CD4-positive, alpha-beta T cell treated with Interleukin-17A for 1 hour (primary cell): Measurements from ENCODE around the gene MFSD6L.
A peak's percentile ranks its signal among the peaks of the same experiment; 100 is the strongest.

Experiments used
- DNase-seq: peaks from one replicate; pipeline ENCODE4 v3.0.0-alpha.2; 2020

Gene MFSD6L

DNA sequence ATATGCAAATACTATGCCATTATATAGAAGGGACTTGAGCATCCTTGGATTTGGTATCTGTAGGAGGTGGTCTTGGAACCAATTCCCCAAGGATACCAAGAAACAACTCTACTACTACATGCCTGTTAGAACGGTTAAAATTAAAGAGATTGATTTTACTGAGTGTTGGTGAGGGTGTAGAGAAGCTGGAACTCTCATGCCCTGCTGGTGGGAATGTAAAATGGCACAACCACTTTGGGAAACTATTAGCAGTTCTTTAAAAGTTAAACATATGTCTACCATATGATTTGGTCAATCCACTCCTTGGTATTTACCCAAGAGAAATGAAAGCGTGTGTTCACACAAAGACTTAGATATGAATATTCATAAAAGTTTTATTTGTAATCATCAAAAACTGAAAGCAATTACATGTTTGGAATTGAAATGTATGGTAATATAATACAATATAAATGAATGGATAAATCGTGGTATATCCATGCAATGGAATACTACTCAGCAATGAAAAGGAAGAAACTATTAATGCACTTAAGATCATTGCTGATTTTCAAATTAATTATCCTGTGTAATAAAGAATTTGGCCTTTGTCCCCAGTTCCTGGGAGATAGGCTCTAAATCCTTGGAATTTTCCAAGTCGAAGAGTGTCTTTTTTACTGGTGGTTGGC is 7.8 kb downstream of the MFSD6L start:
- no peak for DNase-seq

DNA sequence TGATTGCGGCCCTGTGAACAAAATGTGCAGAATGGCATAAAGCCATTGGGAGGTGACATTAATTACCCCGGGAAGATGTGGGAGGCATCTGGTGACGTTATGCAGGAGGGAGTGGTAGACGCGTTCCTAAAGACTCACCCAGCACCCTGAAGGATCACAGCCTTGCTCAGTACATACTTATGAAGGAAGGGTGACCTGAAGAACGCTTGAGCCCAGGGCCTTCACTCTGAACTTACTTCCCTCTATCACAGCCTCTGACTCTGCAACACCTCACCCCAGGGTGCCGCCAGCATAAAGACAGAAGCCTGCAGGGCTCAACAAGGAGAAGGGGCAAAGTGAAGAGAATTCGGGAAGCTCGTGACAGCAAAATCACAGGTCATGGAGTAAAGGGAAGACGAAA is 9.4 kb downstream of the MFSD6L start:
- DNase-seq, result no peak

- DNase-seq, result no peak
Observed at GRCh38 chr17:8788998-8789397, 10.2 kb downstream of the MFSD6L start.

DNA sequence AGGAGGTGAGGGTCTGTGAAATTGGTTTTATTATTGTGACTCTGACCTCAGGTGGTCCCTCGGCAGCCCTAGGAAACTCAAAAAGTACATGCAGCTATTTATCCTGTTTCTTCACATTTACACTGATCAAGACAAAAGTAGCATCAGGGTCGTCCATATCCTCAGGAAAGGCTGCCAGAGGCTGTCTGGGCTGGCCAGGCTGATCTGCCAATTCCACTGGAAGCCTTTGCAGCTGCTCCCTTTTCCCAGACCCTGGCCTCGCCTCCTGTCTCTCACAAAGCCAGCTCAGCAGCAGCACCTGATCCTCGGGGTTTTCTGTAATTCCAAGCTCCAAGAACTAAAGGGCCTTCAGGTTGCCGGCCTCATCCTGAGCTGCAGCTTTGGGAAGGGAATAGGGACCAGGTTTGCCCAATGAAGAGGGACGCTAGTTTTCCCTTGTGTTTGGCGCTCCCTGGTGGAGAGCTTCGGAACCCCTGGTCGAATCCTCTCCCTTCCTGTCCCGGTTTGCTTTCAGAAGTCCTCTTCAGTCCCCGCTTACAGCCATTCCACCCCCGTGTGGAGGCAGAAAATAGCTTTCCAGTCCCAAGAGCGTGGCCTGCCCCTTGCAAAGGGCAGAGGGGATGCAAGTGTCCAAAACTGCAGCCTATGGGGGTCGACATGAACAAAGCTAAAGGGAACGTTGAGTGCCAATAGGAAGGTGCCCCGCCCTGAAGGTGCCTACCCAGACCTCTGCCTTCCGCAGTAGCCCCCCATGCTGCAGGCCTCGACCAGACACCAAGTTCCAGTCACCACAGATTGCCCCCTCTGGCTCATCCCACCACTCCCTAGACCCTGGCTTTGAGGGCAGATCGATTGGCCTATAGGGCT is 13.4 kb downstream of the MFSD6L start:
- peak; percentile 59 for DNase-seq

DNA sequence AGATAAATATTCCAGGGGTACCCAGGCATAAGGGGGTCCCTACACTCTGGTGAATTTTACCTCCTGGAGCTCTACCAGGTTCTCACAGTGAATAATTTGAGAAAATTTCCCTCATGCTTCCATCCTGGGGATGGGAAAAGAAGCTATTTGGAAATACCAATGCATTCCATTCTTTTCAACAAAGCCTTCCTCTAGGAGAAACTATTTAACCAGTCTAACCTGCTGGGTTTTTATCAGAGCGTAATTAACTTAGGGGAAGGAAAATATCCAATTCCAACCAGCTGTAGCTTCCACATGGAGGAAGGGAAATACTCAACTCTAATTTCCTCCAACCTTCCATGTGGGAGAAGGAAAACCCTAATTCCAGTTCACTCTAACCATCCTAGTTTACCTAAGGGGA is 17.0 kb downstream of the MFSD6L start:
- DNase-seq, result no peak

DNA sequence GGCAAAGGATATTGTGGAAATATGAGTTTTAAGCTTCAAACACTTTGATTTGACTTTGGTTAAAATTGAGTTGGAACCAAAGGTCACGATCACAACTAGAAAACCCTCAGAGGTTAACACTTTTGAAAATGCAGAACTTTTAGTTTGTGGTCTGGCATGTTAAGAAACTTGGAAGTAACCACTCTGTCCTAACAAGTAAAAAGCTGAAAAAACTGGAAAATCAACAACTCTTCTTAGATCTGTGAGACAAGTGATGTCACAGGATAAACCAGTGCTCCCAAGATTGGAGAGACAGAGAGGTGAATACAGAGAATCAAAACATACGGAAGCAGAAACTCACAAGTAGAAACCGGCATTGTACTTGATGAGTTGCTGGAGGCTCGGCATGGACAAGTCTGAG is 17.4 kb downstream of the MFSD6L start:
- DNase-seq, result no peak

DNA sequence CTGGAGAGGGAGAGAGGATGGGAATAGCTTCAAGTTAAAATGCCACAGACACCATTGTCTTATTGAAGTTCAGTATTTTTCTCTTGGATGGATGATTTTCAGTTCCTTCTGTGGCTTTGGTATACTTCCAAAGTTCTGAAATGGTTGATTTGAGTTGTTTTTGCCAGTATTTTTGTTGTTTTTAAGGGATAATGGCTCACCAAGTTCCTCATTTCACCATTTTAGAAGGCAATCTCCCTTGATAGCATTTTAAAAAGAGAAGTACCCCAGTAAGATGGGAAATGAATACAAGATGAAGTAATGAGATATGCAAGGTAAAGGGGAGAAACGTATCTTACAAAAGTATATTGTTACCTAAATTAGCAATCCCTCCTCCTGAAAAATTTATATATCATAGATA is 22.3 kb downstream of the MFSD6L start:
- DNase-seq, result no peak

GRCh38 chr17:8776248-8776647 is 22.9 kb downstream of the MFSD6L start:
- no peak for DNase-seq

- DNase-seq, result no peak
Observed at GRCh38 chr17:8766731-8767130, 32.4 kb downstream of the MFSD6L start.

- no peak for DNase-seq
Observed at GRCh38 chr17:8762012-8762411, 37.2 kb downstream of the MFSD6L start.

DNA sequence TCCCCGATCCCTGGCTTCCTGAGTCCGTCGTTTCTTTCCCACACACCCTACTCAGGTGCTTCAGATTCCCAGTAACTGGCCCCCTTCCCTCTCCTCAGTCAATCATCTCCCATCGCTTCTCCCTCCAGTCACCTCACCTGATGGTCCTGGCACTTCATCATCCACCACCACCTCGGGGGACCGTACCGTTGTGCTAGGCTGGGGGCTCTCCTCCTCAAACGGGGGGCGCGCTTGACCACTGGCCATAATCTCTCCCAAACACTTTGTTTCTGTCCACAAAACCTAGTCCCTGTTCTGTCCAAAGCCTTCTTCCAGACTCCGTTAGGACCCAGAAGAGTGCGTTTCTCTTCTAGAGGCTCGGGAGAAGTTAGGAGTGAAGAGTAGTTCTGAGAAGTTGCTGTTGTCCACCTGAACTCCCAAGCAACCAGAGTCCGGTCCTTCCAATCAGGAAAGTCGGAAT is 41.0 kb downstream of the MFSD6L start, which contains the start of gene SPDYE4:
TSS of gene SPDYE4 (minus strand) at position 410 of the 460 bp plus-strand sequence. CDS start at position 246, 164 bp downstream.
- no peak for DNase-seq

GRCh38 chr17:8757189-8757588 is 42.0 kb downstream of the MFSD6L start:
- DNase-seq, result no peak

- DNase-seq, result no peak
Observed at GRCh38 chr17:8755590-8756255, 43.4 kb downstream of the MFSD6L start.

- DNase-seq, result no peak
Observed at GRCh38 chr17:8754890-8755289, 44.3 kb downstream of the MFSD6L start.

DNA sequence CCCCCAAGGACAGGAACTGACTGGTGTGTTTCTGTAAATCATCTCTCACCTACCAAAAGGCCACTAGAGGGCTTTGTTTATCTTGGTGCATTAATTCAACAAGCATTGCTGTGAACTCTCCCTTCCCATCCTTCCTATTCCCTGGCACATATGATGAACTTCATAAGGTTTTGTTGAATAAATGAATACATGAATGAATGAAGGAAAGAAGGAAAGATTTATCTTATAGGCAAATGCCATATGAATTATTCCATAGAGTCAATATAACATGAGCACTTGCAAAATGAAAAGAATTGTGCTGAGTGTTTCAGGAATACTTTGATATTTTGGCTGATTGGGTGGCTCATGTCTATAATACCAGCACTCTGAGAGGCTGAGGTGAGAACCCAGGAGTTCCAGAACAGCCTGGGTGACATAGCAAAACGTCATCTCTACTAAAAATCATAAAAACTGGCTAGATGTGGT is 45.2 kb downstream of the MFSD6L start:
- DNase-seq, result peak; percentile 12

- no peak for DNase-seq
Observed at GRCh38 chr17:8753136-8753975, 45.8 kb downstream of the MFSD6L start.

DNA sequence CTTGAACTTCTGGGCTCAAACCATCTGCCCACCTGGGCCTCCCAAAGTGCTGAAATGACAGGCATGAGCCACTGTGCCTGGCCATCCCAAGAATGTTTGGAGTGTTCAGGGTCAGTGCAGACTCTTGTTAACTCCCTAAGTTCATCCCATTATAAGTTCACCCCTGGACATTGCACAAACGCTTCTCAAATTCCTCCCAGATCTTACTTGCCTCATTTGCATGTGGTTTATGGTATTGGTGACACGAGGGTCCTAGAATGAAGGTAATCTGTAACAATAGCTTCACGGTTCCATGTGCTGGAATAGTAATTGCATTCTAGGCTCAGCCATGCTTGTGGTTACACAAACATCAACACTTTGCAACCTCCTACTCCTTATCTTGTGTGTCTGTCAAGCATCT is 49.5 kb downstream of the MFSD6L start:
- DNase-seq, result no peak

- no peak for DNase-seq
Observed at GRCh38 chr17:8747742-8748141, 51.4 kb downstream of the MFSD6L start.
